Occipital lobe (tissue), 2 donors: ENCODE results near the gene FBP1. TPM values are rescaled to one million over a fixed set of nuclear protein-coding genes. Genes with fewer than 3 reads are reported as not detected.
A peak's percentile ranks its signal among the peaks of the same experiment; 100 is the strongest.

ENCODE experiments used
- DNase-seq: peaks from one replicate; lab custom pipeline; 2025; lab: John Stamatoyannopoulos, UW
- total RNA-seq: library from RNA; depleted of rRNA; stranded (reverse); fragments of >200 nt; gene quantifications from one replicate; pipeline ENCODE4 v1.2.3, GENCODE V29; 2014

The FBP1 gene
- not detected for total RNA-seq

DNA sequence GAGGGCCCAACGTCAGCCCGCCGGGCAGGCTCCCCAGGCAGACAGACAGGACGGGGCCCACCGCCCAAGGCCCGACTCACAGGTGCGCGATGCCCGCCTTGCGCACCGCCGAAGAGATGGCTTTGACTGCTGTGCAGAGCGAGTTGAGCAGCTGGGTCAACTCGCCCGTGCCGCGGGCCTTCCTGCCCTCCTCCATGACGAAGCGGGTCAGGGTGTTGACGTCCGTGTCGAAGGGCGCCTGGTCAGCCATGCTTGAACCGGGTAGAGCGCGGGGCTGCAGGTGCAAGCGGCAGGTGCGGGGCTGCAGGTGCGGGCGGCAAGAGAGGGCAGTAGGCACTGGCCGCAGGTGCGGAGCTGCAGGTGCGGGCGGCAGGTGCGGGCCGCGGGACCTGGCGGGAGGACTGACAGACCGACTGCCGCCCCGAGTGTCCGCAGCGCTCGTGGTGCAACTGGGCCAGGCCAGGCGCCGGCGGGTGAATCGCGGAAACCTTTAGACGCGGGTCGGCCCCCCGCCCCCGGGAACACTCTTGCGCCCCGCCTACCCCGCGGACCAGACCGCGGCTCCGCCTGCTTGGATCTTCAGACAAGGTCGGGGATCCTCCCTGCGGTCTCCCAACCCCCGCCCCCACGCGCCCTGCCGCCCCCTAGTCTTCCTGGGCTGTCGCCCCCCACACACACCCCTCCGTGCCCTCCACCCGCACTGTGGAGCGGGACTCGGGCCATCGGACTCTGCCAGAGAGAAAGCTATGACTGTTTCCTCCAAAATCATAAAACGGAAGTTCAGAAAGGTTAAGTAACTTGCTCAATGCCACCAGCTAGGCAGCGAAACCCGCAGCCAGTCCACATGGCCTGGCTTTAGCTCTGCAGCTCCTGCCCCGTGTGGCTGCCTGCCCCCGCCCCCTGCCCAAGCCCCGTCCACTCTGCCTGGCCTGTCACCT is at the start of gene FBP1:
Gene FBP1, minus strand, starts transcription at position 458 of the 938 bp plus-strand sequence. Its CDS starts 208 bp downstream, at position 250.
- no peak for DNase-seq

DNA sequence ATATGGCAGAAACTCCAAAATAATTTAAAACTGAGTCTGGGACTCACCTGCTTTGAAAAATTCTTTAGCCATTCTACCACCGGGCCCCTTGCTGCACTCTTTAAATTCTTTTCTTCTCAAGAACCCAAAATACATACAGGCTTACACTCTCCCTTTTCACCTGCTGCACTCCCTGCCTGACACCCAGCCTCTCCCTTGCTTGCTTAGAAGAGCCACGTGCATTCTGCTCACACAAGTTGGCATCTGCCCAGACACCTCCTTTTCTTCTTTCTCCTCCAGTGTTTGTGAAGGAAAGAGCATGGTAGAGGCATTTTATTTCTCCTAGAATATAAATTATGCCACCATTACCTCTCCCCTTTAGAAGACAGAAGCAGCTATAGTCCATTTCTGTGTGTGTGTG is 48.1 kb upstream of the FBP1 start:
- DNase-seq, result no peak

DNA sequence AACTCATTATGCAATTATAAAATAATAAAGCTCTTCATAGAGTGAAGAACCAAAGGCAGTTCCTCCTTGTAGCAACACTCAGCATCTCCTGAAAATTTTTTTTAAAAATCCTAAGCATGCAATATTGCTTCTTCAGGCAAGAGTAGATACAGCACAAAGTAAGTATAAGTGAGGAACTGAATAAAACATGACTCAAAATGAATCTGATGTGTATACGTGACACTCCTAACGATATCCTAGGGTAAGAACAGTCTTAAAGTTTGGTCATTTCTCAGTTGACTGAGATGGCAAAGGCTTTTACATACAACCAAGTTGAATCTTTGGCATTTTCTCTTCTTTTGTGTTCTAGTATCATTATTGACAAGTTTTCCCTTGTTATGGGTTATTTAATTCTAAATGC is 46.0 kb upstream of the FBP1 start:
- no peak for DNase-seq

DNA sequence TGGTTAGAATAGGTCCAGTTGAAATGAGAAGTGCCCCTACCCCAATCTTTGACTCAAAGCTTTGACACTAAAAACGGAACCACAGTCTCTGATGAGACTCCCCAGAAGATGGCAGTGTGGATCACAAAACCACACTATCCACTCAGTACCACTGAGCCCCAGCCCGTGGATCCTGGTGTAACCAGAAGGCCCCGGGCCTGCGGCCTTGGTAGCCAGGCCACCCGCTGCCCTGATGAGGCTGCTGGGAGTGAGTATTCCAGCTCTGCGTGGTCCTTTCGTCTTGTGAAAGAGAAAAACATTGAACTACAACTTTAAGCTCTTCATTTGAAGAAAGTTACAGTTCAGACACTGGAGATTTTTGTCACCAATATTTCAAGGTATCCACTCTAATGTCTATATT is 42.2 kb upstream of the FBP1 start:
- peak; percentile 53 for DNase-seq

DNA sequence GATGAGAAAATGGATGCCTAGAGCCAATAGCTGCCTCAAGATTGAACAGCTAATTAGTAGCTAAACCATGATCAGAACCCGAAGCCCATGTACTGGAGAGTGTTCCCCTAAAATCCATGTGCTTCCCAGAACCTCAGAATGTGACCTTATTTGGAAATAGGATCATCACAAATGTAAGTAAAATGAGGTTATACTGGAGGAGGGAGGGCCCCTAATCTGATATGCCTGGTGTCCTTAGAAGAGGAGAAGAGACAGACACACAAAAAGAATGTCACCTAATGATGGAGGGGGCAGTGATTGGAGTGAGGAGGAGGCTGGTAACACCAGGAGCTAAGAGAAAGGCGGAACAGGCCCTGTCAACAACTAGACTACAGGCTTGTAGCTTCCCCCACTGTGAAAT is 41.3 kb upstream of the FBP1 start:
- no peak for DNase-seq

DNA sequence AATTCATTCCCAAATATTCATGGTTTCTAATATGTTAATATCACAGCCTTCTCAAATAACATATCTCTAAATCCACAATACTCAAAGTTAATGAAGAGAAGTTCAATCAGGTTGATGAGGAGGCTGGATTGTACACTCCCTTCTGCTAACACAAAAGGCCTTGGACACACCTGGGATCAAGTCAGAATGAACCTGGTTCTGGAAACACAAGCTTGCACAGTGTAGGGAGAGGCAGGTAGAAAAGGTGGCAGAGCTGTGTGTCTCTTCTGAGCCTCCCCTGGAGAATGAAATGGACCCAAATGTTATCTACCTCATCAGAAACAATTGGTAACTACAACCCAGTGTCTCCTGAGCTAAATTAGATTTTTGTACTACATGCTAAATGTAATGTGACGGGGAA is 40.7 kb upstream of the FBP1 start:
- DNase-seq, result no peak

GRCh38 chr9:94679587-94679986 is 40.3 kb upstream of the FBP1 start:
- DNase-seq, result no peak

DNA sequence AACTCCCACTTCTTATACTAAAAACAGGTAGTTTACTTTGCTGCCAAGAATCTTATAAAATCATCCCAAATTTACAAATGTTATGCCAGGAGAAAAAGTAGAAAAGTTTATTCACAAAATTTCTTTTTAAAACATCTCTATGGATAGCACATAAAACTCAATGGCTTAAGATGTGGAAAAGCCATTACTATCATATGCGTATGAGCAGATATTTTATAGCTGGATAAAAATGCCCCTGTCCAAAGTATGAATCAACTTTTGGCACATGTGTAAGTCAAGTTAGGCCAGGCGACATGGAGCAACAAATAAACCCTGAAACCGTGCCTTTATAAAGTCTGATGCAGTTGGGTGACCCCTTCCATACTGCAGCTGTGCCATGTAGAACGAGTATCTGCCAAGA is 38.6 kb upstream of the FBP1 start:
- DNase-seq, result no peak

DNA sequence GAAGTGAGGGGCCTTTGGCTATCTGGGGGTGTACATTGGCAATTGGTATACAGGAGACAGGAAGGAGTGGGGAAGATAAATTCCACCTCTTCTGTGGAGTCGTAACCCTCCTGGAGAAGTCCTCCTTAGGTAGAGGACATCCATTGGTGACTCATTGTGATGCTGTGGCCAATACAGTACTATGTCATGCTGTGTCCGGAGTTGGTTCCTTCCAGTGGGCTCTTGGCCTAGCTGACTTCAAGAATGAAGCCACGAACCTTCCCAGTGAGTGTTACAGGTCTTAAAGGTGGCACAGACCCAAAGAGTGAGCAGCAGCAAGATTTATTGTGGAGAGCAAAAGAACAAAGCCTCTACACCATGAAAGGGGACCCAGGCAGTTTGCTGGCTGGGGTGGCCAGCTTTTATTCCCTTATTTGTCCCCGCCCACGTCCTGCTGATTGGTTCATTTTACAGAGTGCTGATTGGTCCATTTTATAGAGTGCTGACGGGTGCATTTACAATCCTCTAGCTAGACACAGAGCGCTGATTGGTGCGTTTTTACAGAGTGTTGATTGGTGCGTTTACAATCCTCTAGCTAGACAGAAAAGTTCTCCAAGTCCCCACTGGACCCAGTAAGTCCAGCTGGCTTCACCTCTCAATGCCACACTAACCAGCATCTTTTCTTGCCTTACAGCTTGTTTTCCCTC is 37.3 kb upstream of the FBP1 start:
- no peak for DNase-seq

GRCh38 chr9:94675008-94675881 is 35.9 kb upstream of the FBP1 start:
- no peak for DNase-seq

DNA sequence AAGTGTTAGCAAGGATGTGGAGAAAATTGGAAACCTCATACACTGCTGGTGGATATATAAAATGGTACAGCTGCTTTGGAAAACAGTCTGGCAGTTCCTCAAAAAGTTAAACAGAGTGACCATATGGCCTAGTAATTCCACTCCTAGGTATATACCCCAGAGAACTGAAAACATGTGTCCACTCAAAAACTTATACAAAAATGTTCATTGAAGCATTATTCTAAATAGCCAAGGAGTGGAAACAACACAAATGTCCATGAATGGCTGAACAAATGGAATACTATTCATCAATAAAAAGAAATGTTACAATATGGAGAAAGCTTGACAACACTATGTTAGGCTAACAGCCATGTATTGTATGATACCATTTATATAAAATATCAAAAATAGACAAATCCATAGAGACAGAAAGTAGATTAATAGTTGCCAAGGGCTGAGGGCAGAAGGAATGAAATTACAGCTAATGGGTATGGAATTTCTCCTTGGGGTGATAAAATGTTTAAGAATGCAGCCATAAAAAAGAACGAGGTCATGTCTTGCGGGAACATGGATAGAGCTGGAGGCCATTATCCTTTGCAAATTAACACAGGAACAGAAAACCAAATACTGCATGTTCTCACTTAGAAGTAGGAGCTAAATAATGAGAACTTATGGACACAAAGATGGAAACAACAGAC is 33.6 kb upstream of the FBP1 start:
- no peak for DNase-seq

GRCh38 chr9:94668928-94669729 is 29.8 kb upstream of the FBP1 start:
- DNase-seq, result peak; percentile 2

GRCh38 chr9:94668418-94668927 is 29.2 kb upstream of the FBP1 start:
- DNase-seq, result no peak

DNA sequence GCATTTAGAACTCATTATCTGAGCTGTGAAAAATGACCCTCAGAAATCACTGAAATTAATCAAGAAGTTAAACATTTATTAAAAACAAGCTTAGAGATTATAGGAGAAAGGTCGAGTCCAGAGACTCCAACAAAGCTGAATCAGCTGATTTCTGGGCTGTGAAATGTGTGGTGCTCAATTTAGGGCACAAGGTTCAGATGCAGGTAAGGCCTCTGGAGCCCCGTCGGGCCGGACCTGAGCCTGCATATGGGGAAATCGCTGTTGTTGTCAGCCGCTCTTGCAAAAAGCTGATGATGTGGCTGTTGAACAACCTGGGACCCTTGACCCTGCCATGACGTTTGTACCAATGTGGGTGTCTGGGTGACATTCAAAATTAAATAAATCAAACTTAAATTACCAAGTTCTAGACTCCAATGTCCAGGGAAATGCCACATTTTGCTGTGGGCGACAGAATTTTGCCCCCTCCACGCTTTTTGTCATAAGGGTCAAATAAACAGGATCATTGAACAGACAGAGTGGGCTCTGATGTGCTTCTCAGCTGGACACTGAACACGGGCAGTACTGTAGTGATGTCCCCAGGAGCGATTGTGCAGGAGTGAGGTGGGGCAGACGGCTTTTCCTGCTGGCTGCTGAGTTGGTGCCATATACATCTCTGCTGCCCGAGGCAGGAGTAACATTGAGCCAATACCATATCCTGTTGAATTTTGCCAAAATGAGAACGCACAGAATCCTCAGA is 27.2 kb upstream of the FBP1 start:
- DNase-seq, result no peak

DNA sequence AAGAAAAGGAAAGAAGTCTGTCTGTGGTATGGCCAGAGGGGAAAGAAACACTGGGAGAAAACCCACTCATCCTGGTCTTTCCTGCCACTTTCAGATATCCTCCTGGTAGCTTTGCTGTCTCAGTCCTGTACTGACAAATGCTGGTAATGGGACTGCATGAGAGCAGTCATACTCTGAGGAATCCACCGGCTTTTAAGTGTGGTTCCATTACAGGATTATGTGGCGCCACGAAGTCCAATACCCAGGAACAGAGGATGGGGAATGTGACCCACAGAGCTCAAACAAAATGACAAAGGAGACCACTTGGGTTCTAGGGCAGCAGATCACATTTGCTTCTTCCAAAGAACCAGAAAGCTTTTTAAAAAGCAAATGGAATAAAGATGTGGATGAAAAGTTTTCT is 26.3 kb upstream of the FBP1 start:
- DNase-seq, result no peak

GRCh38 chr9:94664801-94665200 is 25.5 kb upstream of the FBP1 start:
- DNase-seq, result no peak

DNA sequence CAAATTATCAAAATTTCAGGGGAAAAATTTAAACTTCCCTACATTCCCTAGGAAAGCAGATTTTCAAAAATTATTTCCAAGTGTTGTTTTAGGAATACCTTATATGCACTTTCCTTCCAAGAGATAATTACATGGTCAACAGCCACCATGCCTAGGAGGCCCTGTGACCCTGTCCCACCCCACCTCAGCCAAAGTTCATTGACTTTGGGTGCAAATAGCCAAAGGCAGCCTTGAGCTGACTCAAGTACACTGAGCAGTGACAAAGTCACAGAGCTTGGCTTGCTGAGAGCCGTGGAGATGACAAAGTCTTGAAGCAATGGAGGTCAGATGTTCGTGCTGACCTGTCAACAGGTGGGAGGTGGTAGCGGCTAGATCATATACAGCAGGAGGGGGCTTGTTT is 24.3 kb upstream of the FBP1 start:
- DNase-seq, result no peak

DNA sequence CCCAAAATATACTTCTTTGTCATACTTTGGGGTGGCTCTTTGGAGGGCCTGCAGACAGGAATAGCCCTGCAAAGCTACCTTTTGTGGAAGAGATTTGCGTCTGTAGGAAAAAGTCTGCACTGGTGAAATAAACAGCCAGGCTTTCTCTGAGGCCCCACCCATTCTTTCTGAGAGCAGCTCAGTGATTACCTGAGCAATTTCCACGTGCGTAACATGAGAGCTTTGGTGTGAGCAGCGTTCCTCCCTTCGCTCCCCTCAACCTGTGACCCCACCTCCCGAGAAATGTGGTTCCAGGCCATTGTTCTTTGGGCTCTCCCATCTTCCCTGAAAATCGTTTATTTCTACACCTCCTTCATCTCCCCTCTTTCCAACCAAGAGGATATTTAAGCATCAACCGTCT is 23.8 kb upstream of the FBP1 start:
- DNase-seq, result no peak

- no peak for DNase-seq
These were observed 17.9 kb upstream of the FBP1 start for GRCh38 chr9:94657021-94657725.
